Psoas muscle (tissue), 8 donors: ENCODE results near the gene GADD45G. TPM values are rescaled to one million over a fixed set of nuclear protein-coding genes. Genes with fewer than 3 reads are reported as not detected.

Experiments used
- ATAC-seq, 4 donors: fragments of 200-7000 bp; cut with Tn5 transposase; one replicate each; pipeline ENCODE4 v1.9.1; 2020; ENCODE audit warnings: moderate library complexity in 3 of 4, mild to moderate bottlenecking in 2 of 4
- DNase-seq, 2 donors: peaks; one replicate each; pipeline ENCODE4 v3.0.0-alpha.2; 2020
- H3K27ac ChIP-seq: fragments of 200-600 bp; one replicate; pipeline ENCODE4 v1.8.0; 2022
- H3K27me3 ChIP-seq, 3 donors: fragments of 200-600 bp in 1 of 3; one replicate each; pipeline versions ENCODE4 v1.6.1 to v1.8.0; 2013 to 2022; ENCODE audit warnings: low read length in 2 of 3, mild to moderate bottlenecking in 2 of 3, moderate library complexity in 1 of 3; ENCODE audit not compliant: insufficient read depth in 3 of 3
- H3K36me3 ChIP-seq, 2 donors: fragments of 200-600 bp in 1 of 2; one replicate each; pipeline versions ENCODE4 v1.6.1 to v1.8.0; 2013 to 2022; ENCODE audit warnings: low read depth in 1 of 2, mild to moderate bottlenecking in 1 of 2, moderate library complexity in 1 of 2; ENCODE audit not compliant: insufficient read depth in 1 of 2
- H3K4me1 ChIP-seq: fragments of 200-600 bp; one replicate; pipeline ENCODE4 v1.8.0; 2022
- H3K4me3 ChIP-seq: fragments of 200-600 bp; one replicate; pipeline ENCODE4 v1.8.0; 2022; ENCODE audit warnings: mild to moderate bottlenecking
- H3K9me3 ChIP-seq: fragments of 200-600 bp; one replicate; pipeline ENCODE4 v1.8.0; 2022
- WGBS, 3 donors: extraction: QIAGEN DNeasy Blood & Tissue Kit; methylation state at CpG; one replicate each; pipeline versions ENCODE4 v1.1.6 to v1.1.7; 2013; 5-methylcytosine and 5-hydroxymethylcytosine counted together
- intact Hi-C, 2 donors: fragments of 100-400 bp; cut with DNase I; formaldehyde crosslinking; loops; one replicate each; pipeline versions ENCODE4 v1.11.0 to v1.14.2; 2022
- polyA plus RNA-seq, 3 donors: library from polyadenylated mRNA; stranded (reverse); fragments of 200-250 nt; gene quantifications; one replicate each; pipeline ENCODE4 v1.2.3, GENCODE V29; 2013
- total RNA-seq, 4 donors: library from RNA; stranded (reverse); fragmentation: NEBNext Ultra II Directional in 2 of 4; extraction: Animal tissue kit (Norgen Biotek cat#: 25700) in 2 of 4; gene quantifications; one replicate each; pipeline versions ENCODE4 v1.2.1 to v1.2.4, GENCODE V29; 2021 to 2023
- TF ChIP-seq, protein P1 (sequence below): fragments of 200-600 bp; IDR thresholded peaks from one replicate; pipeline ENCODE4 v1.8.0; 2022; ENCODE audit warnings: antibody characterized with exemption
- donor health status: healthy with polysubstance abuse.
- donor health status: DM: no; HTN: no; CAD: no; lungs with moderate emphysema.
- donor health status: Bipolar disorder and iron deficiency.
- donor health status: healthy.
- donor health status: DM: yes; HTN: yes; CAD: no.
- donor health status: DM: no; HTN: no; CAD: no.
- donor health status: DM: no; HTN: no; CAD: no.
- donor health status: DM: yes; HTN: yes; CAD: no.

GADD45G gene
- total and polyA plus RNA-seq, 7 donors: 2.4 to 288 (median 30.7) TPM

DNA sequence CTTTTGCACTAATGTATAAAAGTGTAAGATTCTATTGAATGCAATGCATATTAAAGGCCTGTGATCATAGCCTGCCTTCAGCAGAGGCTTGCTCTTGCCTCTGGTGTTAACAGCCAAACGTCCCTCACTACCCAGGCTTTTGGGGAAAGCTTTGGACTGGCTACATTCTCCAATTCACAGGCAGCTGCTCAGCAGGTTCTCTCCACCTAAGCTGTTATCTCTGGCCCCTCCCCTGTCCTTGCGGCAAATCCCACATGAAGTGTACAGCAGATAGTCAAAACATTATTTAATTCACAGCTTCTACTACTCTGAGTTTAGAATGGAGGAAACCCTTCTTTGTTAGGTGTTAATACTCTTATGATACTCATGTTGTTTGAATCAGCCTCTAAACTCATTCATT lies 45.9 kb upstream of the GADD45G start:
- intact Hi-C loops: no loop called here
- Histone ChIP-seq H3K27me3 (no peaks in the 10 kb centered on the region), H3K9me3 (no peaks in the 10 kb centered on the region), H3K4me3 (no peak overlapping the region), H3K27ac (no peak overlapping the region), H3K4me1 (no peaks in the 10 kb centered on the region), H3K36me3 (no peaks in the 10 kb centered on the region)
- TF ChIP-seq, protein P1, sequence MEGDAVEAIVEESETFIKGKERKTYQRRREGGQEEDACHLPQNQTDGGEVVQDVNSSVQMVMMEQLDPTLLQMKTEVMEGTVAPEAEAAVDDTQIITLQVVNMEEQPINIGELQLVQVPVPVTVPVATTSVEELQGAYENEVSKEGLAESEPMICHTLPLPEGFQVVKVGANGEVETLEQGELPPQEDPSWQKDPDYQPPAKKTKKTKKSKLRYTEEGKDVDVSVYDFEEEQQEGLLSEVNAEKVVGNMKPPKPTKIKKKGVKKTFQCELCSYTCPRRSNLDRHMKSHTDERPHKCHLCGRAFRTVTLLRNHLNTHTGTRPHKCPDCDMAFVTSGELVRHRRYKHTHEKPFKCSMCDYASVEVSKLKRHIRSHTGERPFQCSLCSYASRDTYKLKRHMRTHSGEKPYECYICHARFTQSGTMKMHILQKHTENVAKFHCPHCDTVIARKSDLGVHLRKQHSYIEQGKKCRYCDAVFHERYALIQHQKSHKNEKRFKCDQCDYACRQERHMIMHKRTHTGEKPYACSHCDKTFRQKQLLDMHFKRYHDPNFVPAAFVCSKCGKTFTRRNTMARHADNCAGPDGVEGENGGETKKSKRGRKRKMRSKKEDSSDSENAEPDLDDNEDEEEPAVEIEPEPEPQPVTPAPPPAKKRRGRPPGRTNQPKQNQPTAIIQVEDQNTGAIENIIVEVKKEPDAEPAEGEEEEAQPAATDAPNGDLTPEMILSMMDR: no peak
- ATAC-seq: no peak
- no peak for DNase-seq
- WGBS, 3 donors: 56 to 74% (median 71%) methylated on average over 2 of the region's 2 CpGs

DNA sequence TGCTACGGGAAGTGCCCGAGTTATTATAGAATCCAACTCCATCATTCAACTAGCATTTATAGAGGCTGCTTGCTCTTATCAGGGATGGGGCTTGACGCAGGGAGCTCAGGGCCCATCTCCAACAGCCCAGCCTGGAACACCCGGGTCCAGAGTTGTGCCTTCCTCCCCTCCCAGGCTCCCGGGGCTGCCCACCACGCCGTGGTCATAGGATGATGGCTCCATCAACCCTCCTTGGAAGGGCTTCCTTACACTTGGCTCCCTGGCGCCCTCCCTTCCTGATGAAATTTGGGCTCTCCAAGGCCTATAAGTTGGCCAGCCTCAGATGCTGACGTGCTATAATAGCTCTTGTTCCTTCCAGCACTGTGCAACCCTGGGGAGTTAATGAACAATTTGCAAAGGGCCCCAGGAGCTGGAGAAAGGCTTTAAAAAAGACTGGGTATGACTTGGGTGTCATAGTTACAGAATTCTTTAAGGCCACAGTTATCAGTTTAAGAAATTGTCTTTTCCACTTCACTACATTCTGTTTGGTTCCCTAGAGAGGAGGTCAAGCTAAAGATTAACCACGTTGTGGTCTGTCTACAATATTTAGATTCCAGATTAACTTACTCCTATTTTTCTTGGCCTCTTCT lies 42.5 kb upstream of the GADD45G start:
- Histone ChIP-seq H3K4me1 (no peaks in the 10 kb centered on the region), H3K27me3 (no peaks in the 10 kb centered on the region), H3K4me3 (no peak overlapping the region), H3K36me3 (no peaks in the 10 kb centered on the region), H3K9me3 (no peaks in the 10 kb centered on the region), H3K27ac (no peak overlapping the region)
- ATAC-seq (no peak), DNase-seq (no peak)
- 78 to 83% (median 80%) methylated on average over 9 to 10 of the region's 10 CpGs for WGBS, 3 donors
- intact Hi-C loops: no loop called here
- TF ChIP-seq, protein P1: no peak

DNA sequence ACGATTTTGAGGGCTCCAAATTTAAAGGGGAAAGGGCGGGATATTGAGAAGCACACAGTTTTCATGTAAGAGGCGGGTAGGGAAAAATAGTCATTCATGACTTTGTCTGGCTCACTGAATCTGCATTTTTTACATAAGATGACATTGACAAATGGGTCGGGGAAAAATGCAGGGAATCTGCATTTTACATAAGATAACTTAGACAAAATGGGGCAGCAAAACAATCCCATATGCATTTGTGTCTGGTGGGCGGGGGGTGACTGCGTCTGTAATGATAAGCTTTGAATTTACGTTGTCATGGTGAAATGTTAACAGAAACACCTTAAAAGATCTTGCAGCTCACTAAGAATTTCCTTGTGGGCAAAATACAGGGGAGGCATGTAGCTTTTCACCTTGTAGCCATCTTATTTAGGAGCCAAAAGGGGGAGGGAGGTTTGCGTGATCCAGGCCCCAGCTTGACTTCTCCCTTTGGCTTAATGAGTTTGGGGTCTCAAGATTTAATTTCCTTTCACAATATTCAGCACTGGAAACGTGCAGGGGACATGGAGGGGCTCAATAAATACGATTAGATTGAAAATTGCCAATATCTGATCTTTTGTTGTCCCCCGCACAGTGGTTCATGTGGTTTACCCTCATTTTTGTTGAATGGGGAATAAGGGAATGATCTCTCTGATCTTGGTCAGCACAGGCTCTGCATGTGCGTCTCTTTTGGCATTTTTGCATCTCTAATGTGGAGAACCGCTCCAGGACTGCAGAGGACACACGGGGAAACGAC lies 41.1 kb upstream of the GADD45G start:
- intact Hi-C loops: no loop called here
- no peak overlapping the region for H3K27ac ChIP-seq
- H3K36me3 ChIP-seq: no peaks in the 10 kb centered on the region
- no peaks in the 10 kb centered on the region for H3K27me3 ChIP-seq
- no peaks in the 10 kb centered on the region for H3K9me3 ChIP-seq
- no peak for DNase-seq
- H3K4me3 ChIP-seq: no peak overlapping the region
- 82 to 85% (median 83%) methylated on average over 15 of the region's 15 CpGs for WGBS, 3 donors
- ATAC-seq: no peak
- TF ChIP-seq, protein P1: no peak
- no peaks in the 10 kb centered on the region for H3K4me1 ChIP-seq

DNA sequence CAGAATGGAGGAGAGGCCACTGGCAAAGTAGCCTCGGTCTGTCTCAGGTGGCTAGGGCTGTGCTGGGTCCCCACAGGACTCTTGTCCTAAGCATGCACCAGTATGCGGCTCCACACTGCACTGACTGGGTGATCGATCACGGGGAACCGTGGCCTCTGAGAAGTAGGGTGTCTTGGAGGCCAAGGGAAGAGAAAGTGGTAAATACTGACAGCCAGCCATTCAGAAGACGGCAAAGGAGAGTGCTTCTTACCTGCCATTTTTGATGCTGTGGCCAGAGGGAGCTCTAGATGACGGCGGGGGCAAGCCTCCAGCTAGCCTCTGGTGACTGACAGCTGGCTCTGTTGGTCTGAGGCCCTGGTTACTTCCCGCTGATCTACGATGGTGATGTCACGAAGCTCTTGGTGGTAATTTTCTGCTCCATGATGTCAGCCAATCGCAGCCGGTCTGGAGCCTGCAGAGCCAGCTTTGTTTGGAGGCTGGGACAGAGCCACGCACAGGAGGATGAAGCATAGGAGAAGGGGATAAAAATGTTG lies 40.4 kb upstream of the GADD45G start:
- ATAC-seq (peak; percentile 64 to 84 (median 72)), DNase-seq (no peak)
- no peaks in the 10 kb centered on the region for H3K27me3 ChIP-seq
- H3K4me3 ChIP-seq: no peak overlapping the region
- intact Hi-C loops: no loop called here
- TF ChIP-seq, protein P1: peak; percentile 6
- no peaks in the 10 kb centered on the region for H3K36me3 ChIP-seq
- no peaks in the 10 kb centered on the region for H3K9me3 ChIP-seq
- H3K27ac ChIP-seq: no peak overlapping the region
- no peaks in the 10 kb centered on the region for H3K4me1 ChIP-seq
- WGBS, 3 donors: 37 to 48% (median 42%) methylated on average over 14 of the region's 14 CpGs
